Measurements from ENCODE around the gene KPNB1. TPM values are rescaled to one million over a fixed set of nuclear protein-coding genes. Genes with fewer than 3 reads are reported as not detected.
A peak's percentile ranks its signal among the peaks of the same experiment; 100 is the strongest.

KPNB1 gene
- polyA plus RNA-seq, 2 of the 4 experiments (the other 2 are of a cell fraction): 315 to 358 TPM

DNA sequence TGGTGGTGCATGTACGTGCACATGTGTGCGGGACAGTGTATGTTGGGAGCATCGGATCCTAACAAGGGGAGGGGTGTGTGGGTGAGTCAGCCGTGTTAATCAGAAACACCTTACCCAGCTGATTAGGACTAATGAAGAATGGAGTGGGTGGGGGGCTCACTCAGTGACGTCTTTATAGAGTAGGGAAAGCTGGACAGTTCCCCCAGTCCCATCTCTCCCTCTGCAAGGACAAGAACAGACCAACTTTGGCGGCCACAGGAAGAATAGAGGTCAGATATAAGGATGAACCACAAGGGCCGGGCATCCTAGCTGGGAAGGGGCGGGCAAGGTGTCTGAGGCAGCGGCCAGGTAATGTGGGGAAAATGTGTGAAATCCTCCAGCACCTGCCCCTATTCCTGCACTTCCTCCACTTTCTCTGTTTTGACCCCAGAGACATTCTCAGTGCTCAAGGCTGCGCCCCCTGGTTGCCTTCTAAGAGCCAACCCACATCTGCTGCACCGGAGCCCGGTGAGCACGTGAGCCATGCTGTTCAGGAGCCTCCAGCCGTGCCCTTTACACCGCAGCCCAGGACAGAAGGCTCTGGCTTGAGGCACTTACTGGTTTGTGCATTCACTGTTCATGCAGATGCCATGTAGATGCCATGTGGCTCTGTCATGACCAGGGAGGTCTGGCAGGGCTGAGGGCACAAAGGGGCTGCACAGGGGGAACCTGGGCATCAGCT lies 64.4 kb downstream of the KPNB1 start:
- Histone ChIP-seq H3K4me2 (no peak overlapping the region), H3K4me1 (peaks cover 7% of the 10 kb centered on the region; the same call in 1 of the 3 replicates), H3K4me3 (no peak overlapping the region), H3K9me3 (no peaks in the 10 kb centered on the region), H3K27ac (no peak overlapping the region)
- DNase-seq (ENCODE audit: low read depth in 1 of 2, low spot score in 1 of 2) (no peak), FAIRE-seq (no peak), ATAC-seq (peak in 1 of 2 experiments; percentile 42; a peak in 3 of 6 replicates)
- WGBS (ENCODE audit: missing lambda C conversion rate): 27% methylated on average over 15 of the region's 15 CpGs
- POLR2A ChIA-PET: no interaction called here
- CTCF ChIA-PET: interaction anchor here (1.3 to 11.0 kb wide), 5 partner anchors 10 to 51 kb away, joined by 3 to 130 read pairs (median 5); partner anchors contain the start of gene TBX21
- TF ChIP-seq TFCP2L1 (CRISPR knock-in tag; IDR thresholded peaks at IDR 0.05) (no peak), FOSL2 (IDR thresholded peaks at IDR 0.05) (no peak), FOSL2 (CRISPR knock-in tag; IDR thresholded peaks at IDR 0.05) (no peak), TP53 (CRISPR knock-in tag; IDR thresholded peaks at IDR 0.05) (no peak), SMC3 (IDR thresholded peaks at IDR 0.05) (no peak)

DNA sequence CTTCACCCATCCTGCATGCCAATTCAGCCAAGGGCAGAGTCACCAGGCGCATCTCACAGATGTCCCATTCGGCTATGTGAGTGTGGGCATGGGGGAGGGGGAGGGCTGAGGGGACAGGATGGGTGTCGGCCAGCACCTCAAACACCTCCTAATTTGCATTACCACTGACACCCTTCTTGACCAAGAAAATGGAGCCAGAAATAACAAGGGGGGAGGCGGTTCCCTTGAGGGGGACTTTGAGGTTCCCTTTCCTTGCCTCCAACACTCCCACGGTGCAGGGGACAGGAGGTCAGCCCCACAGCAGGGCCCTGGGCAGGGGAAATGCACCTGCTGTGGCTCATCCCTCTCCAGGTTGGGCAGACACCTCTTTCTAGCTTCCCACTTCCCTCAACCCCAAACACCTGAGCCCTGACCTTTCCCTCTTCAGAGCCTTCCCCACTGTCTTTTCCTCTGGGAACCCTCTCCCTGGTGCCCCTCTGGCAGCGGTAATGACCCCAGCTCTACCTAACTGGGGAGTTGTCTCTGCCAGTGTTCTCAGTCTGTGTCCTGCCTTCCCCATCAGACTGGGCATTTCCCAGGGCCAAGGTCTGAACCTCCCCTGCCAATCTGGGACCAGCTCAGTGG lies 65.2 kb downstream of the KPNB1 start:
- no peak overlapping the region for H3K27ac ChIP-seq
- WGBS (ENCODE audit: missing lambda C conversion rate): 49% methylated on average over 6 of the region's 6 CpGs
- H3K4me3 ChIP-seq: no peak overlapping the region
- no peaks in the 10 kb centered on the region for H3K9me3 ChIP-seq
- H3K4me2 ChIP-seq: no peak overlapping the region
- FAIRE-seq (no peak), DNase-seq (ENCODE audit: low read depth in 1 of 2, low spot score in 1 of 2) (no peak), ATAC-seq (no peak)
- TF ChIP-seq USF2 (IDR thresholded peaks at IDR 0.05) (no peak), NPAS2 (CRISPR knock-in tag; IDR thresholded peaks at IDR 0.05; ENCODE audit: borderline replicate concordance) (no peak), JUNB (IDR thresholded peaks at IDR 0.05) (no peak)
- H3K4me1 ChIP-seq: peaks cover 7% of the 10 kb centered on the region; the same call in 1 of the 3 replicates
- ChIA-PET CTCF (interaction anchor here (0.7 to 11.0 kb wide), 6 partner anchors 9 to 51 kb away, joined by 3 to 130 read pairs (median 4); partner anchors contain the start of gene TBX21), POLR2A (no interaction called here)

GRCh38 chr17:47715669-47716325 lies 66.1 kb downstream of the KPNB1 start:
- FAIRE-seq (no peak), DNase-seq (ENCODE audit: low read depth in 1 of 2, low spot score in 1 of 2) (no peak), ATAC-seq (no peak)
- H3K4me1 ChIP-seq: peaks cover 7% of the 10 kb centered on the region; the same call in 1 of the 3 replicates
- TF ChIP-seq ZFP36 (IDR thresholded peaks at IDR 0.05; ENCODE audit: borderline replicate concordance, partially characterized antibody): no peak
- no peak for TF ChIP-seq CTCF (IDR thresholded peaks at IDR 0.05)
- TF ChIP-seq HEYL (CRISPR knock-in tag; IDR thresholded peaks at IDR 0.05): no peak
- TF ChIP-seq ESRRA (IDR thresholded peaks at IDR 0.05; ENCODE audit: borderline replicate concordance, low read length): no peak
- TF ChIP-seq REST (IDR thresholded peaks at IDR 0.05): no peak
- no peak for TF ChIP-seq NPAS2 (CRISPR knock-in tag; IDR thresholded peaks at IDR 0.05; ENCODE audit: borderline replicate concordance)
- TF ChIP-seq RNF2 (IDR thresholded peaks at IDR 0.05; ENCODE audit: borderline replicate concordance, low read depth): no peak
- TF ChIP-seq MAFK (IDR thresholded peaks at IDR 0.05; ENCODE audit: partially characterized antibody): no peak
- TF ChIP-seq TP53 (CRISPR knock-in tag; IDR thresholded peaks at IDR 0.05): no peak
- no peak for TF ChIP-seq KDM5A (IDR thresholded peaks at IDR 0.05)
- no peak for TF ChIP-seq PHF8 (IDR thresholded peaks at IDR 0.05; ENCODE audit: borderline replicate concordance, low read depth)
- no peak for TF ChIP-seq EP300 (IDR thresholded peaks at IDR 0.05)
- no peak for TF ChIP-seq CBX8 (IDR thresholded peaks at IDR 0.05)
- TF ChIP-seq GATA3 (IDR thresholded peaks at IDR 0.05; ENCODE audit: borderline replicate concordance): no peak
- H3K4me2 ChIP-seq: no peak overlapping the region
- CTCF ChIA-PET: interaction anchor here (0.7 to 11.0 kb wide), 7 partner anchors 8 to 86 kb away, joined by 3 to 130 read pairs (median 3); no protein-coding TSS in a partner anchor
- H3K4me3 ChIP-seq: no peak overlapping the region
- no peaks in the 10 kb centered on the region for H3K9me3 ChIP-seq
- H3K27ac ChIP-seq: no peak overlapping the region
- POLR2A ChIA-PET: no interaction called here
- WGBS (ENCODE audit: missing lambda C conversion rate): 47% methylated on average over 10 of the region's 10 CpGs

Data from A549 (cell line).